Stimulated activated CD4-positive, alpha-beta T cell treated with anti-CD3 and anti-CD28 coated beads, TNF-alpha, amount 100 ng/mL, for 4 hours (primary cell): ENCODE results near the gene DOCK11.
"Not testable (repeated sequence)": the region's sequence is repeated elsewhere in the genome, so short reads cannot be mapped to it uniquely, and the experiment has no call there.

Source experiments
- DNase-seq, 3 experiments: peaks; one replicate each; pipeline ENCODE4 v3.0.0-alpha.2; 2020; ENCODE audit warnings: low read depth in 3 of 3

Gene DOCK11

DNA sequence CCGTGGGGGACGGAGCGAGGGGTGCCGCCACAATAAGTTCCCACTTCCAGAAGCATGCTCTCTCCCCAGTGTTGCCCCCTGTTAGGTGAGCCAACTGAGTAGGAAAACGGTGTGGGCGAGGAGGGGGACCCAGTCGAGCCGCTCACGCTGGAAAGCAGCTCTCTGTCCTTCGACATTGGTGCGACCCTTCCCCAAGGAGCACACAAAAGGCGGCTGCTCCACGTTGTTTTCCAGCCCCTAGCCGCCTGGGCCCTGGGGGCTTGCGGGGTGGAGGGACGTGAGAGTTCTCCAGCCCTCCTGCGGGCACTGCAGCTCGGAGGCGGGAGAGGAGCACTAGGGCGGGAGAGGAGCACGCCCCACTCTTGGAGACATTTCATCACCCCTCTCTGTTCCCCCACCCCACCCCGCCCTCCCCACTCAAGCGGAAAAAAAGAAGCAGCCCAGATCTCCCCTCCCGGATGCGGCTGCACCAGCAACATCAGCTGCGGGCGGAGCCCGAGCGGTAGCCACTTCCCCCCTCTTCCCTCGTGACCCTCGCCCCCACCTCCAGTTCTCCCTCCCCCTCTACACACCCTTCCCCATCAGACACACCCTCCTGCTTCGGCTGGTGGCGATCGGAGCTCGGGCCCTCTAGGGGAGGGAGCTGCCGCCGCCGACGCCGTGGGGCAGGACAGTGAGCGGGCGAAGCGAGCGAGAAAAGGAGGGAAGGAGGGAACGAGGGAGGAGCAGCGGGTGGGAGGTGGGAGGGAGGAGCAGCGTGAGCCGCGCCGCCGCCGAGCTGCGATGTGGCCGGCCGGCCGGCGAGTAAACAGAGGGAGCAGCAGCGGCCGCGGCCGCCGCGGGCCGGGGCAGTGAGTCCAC is at the start of gene DOCK11:
Gene DOCK11, plus strand, starts transcription at position 755 of the 861 bp plus-strand sequence. CDS start 157 bp downstream, outside the sequence.
- DNase-seq, result peak; percentile 41 to 69 (median 64)

- no peak for DNase-seq
Measured at GRCh38 chrX:118448273-118448783, 47.3 kb upstream of the DOCK11 start.

- no peak for DNase-seq
Measured at GRCh38 chrX:118455013-118455412, 40.6 kb upstream of the DOCK11 start.

GRCh38 chrX:118459494-118459893 is 36.1 kb upstream of the DOCK11 start:
- no peak for DNase-seq

- no peak for DNase-seq
Measured at GRCh38 chrX:118464501-118464900, 31.1 kb upstream of the DOCK11 start.

- DNase-seq, result no peak
Measured at GRCh38 chrX:118468122-118468521, 27.5 kb upstream of the DOCK11 start.

GRCh38 chrX:118470721-118471347 is 24.8 kb upstream of the DOCK11 start:
- DNase-seq, result not testable (repeated sequence)

GRCh38 chrX:118474586-118474985 is 21.0 kb upstream of the DOCK11 start:
- DNase-seq, result no peak

GRCh38 chrX:118475903-118476302 is 19.7 kb upstream of the DOCK11 start:
- DNase-seq, result no peak

- no peak for DNase-seq
Measured at GRCh38 chrX:118480172-118480571, 15.4 kb upstream of the DOCK11 start.

GRCh38 chrX:118482384-118482783 is 13.2 kb upstream of the DOCK11 start:
- DNase-seq, result not testable (repeated sequence)

- DNase-seq, result no peak
Measured at GRCh38 chrX:118484216-118484903, 11.3 kb upstream of the DOCK11 start.

GRCh38 chrX:118486693-118487092 is 8.9 kb upstream of the DOCK11 start:
- DNase-seq, result not testable (repeated sequence)

DNA sequence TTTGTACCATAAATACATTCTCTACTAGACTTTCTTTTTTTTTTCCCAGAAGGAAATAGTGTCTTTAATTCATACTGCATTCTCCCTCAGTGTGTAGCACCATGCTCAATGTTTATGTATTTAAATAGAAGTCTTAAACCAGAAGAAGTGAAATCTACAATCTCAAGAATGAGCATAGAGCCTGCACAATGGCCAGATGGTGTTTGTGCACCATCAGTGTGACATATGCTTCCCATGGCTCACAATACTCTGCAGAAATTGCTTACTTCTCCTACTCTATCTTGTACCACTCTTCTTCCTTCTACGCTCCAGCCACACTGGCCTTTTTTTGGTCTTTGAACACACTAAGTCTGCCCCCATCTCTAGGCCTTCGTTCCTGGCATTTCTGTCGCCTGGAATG is 2.6 kb upstream of the DOCK11 start:
- no peak for DNase-seq

DNA sequence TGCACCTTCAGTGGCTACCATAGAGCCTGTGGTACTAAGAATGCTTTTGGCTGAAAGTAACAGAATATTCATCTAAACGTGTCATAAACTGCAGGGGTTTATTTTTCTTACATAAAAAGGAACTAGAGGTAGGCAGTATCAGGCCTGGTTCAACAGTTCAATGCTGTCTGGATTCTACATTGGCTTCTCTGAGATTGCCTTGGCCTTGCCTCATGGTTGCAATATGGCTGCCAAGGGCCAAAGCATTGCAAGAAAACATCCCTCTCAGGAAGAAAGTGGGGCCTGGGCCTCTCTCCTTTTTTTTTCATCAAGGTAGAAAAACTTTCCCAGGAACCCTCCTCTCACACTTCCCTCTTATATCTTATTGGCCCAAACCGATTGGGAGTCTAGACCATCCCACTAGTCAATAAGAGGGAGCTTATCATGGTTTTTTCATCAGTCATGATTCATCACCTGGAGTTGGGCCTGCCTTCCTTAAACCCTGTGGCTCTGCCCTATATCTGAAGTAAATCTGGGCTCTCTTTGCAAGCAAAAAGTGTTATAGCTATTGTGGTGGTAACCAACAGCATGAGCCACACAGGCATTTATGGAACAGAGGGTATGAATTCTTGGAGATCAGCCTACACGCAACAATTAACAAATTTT is 1.8 kb upstream of the DOCK11 start:
- DNase-seq, result no peak

GRCh38 chrX:118495958-118496762 is 545 bp downstream of the DOCK11 start:
- peak; percentile 29 to 50 (median 42) for DNase-seq

DNA sequence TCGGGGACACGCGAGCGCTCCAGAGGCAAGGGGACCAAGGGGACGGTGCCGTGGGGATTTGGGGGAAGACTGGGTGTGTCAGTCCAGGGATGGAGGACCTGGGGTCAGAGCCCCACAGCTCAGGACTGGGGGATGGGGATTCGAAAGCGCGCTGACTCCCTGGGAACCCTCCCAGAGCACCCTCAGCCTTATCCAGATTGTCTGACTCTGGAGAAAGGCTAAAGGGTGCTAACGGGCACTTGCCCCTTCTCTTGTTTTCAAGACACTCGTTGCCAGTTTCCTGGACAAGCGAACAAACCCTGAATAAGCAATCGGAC is 1.1 kb downstream of the DOCK11 start:
- DNase-seq, result no peak

DNA sequence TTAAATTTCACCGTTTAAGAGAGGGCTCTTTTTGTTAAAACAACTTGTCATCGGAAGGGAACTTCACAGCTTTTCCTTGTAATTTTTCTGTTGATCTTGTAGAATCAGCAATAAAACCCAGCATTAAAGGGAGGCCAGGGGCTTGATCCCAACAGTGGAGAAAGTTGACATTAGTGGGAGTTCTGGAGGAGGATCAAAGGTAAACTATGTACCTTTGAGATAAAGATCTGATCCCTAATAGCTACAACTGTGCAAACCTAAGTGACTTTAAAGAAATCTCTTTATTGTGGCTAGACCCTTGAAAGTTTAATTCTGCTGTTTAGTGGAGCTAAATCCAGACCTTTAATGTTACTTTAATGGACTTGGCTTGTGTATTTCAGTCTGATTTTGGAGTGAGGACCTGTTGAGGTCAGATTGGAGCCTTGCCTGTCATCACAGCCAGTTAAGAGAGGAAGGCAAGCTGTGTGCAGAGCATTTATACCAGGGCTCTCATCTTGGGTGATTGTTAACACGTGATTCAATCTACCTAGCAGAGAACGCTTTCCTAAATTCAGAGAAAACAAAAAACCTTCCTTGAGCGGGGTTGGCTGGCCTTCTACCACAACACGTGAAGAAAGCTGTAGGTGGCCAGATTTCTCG is 1.7 kb downstream of the DOCK11 start:
- peak in 1 of 3 experiments; percentile 10 for DNase-seq

- no peak for DNase-seq
Measured at GRCh38 chrX:118498351-118498750, 2.7 kb downstream of the DOCK11 start.

DNA sequence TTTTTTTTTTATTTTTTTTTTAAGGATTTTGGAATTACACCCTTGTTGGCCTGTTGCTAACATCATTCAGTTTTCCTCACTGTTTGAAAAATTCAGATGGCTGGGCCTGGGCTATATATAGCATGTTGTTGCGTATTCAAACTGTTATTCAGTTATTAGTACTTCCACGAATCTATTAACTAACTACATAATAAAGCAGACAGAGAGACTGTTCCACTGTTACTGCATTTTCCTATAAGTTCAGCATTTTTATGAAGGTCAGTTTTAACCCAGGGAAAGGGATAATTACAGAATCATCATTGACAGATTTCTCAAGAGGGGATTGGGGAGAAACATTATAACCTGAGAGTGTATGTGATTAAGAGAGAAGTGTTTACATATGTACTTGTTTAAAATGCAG is 3.1 kb downstream of the DOCK11 start:
- DNase-seq, result no peak

DNA sequence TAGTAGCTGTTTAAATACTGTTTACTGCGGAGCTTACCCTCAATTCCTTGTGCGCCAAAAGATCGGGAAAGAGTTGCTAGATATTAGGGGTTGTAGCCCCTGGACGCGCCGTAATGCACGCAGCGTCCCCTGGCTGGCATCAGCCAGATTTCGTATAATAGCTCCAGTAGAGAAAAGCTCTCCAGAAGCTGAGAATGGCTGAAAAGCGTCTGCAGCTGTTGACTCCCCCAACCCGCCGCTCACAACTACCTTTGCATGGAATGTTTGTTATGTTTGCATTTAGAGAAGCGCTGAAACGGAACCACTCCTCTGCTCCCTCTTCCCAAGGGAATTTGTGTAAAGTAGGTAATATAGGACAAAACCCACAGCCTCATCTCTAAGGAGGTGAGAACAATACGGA is 3.7 kb downstream of the DOCK11 start:
- DNase-seq, result no peak
